Spleen (tissue), 7 donors: ENCODE data around the gene FARP1.

Experiments used
- POLR2A ChIP-seq, 3 donors: fragments of 450-650 bp; IDR thresholded peaks; one replicate each; pipeline ENCODE4 v1.5.1; 2017; ENCODE audit warnings: antibody characterized with exemption in 3 of 3, mild to moderate bottlenecking in 1 of 3
- TF ChIP-seq, protein P1 (sequence below), 11 experiments: fragments of 200-600 bp in 7 of 11; fragments of 450-650 bp in 4 of 11; sonication (generic) in 4 of 11; IDR thresholded peaks in 8 of 11; conservative IDR thresholded peaks in 3 of 11; 1 replicate in 7 of 11; 2 replicates in 4 of 11; pipeline versions ENCODE4 v1.4.0 to v1.8.0; 2016 to 2021; ENCODE audit warnings: antibody characterized with exemption in 11 of 11, inconsistent platforms in 4 of 11, mild to moderate bottlenecking in 1 of 11
- donor health status: DM: no; HTN: no; CAD: no; lungs with moderate emphysema.
- donor health status: DM: no; HTN: no; CAD: no.
- donor health status: DM: no; HTN: no; CAD: no.

GRCh38 chr13:98434060-98434459 is 291.2 kb downstream of the FARP1 start:
- TF ChIP-seq, protein P1, sequence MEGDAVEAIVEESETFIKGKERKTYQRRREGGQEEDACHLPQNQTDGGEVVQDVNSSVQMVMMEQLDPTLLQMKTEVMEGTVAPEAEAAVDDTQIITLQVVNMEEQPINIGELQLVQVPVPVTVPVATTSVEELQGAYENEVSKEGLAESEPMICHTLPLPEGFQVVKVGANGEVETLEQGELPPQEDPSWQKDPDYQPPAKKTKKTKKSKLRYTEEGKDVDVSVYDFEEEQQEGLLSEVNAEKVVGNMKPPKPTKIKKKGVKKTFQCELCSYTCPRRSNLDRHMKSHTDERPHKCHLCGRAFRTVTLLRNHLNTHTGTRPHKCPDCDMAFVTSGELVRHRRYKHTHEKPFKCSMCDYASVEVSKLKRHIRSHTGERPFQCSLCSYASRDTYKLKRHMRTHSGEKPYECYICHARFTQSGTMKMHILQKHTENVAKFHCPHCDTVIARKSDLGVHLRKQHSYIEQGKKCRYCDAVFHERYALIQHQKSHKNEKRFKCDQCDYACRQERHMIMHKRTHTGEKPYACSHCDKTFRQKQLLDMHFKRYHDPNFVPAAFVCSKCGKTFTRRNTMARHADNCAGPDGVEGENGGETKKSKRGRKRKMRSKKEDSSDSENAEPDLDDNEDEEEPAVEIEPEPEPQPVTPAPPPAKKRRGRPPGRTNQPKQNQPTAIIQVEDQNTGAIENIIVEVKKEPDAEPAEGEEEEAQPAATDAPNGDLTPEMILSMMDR (IDR thresholded peaks at IDR 0.05 in 8 of 11, conservative IDR thresholded peaks at IDR 0.05 in 3 of 11), result no peak
- no peak for TF ChIP-seq POLR2A (IDR thresholded peaks at IDR 0.05)
